HCT116 (cell line): ENCODE results near the gene SYTL5. TPM values are rescaled to one million over a fixed set of nuclear protein-coding genes. Genes with fewer than 3 reads are reported as not detected.

Experiments used
- ATAC-seq: fragments of 200-7000 bp; cut with Tn5 transposase; 2 replicates; pipeline ENCODE4 v1.9.1; 2020; ENCODE audit warnings: mild to moderate bottlenecking, moderate library complexity
- BruUV-seq: library from RNA; stranded (reverse); fragments of 400-500 nt; replicated peaks from 2 replicates; lab custom pipeline; 2021; lab: Mats Ljungman, UMichigan
- CTCF ChIA-PET: fragments of 300-600 bp; sonication (Branson Sonifier 250); formaldehyde crosslinking; loops from one replicate; lab custom pipeline; 2021; ENCODE audit warnings: antibody characterized with exemption; lab: Charles Lee
- POLR2A ChIA-PET: fragments of 300-600, 350-600 bp; sonication (Branson Sonifier 250); formaldehyde crosslinking; loops from one replicate; lab custom pipeline; 2021; ENCODE audit warnings: antibody characterized with exemption; lab: Charles Lee
- RAD21 ChIA-PET, 2 experiments: fragments of 300-600 bp; sonication (Branson Sonifier 250); formaldehyde crosslinking; loops; one replicate each; lab custom pipeline; 2023; ENCODE audit warnings: low total read pairs in 2 of 2; ENCODE audit not compliant: uncharacterized antibody in 2 of 2, unreplicated experiment in 2 of 2, low non-redundant PET in 1 of 2; lab: Charles Lee
- DNase-seq: peaks from one replicate; pipeline ENCODE4 v3.0.0-alpha.2; 2010; ENCODE audit warnings: low read depth, low spot score
- H2AFZ ChIP-seq: fragments of 200-600 bp; shearing (Covaris generic), sonication (generic); 2 replicates; pipeline ENCODE4 v1.6.1; 2017; ENCODE audit warnings: low read depth, mixed run types, mixed read lengths, antibody characterized with exemption, low read length; ENCODE audit not compliant: poor library complexity, severe bottlenecking
- H3K27ac ChIP-seq: 2 replicates; pipeline ENCODE4 v1.5.1; 2012; ENCODE audit warnings: low read depth, low read length
- H3K27me3 ChIP-seq: fragments of 200-600 bp; sonication (generic); 2 replicates; pipeline ENCODE4 v1.6.1; 2016; ENCODE audit warnings: mixed run types, low read length, mixed read lengths; ENCODE audit not compliant: insufficient read depth
- H3K36me3 ChIP-seq, 2 experiments: fragments of 200-500 bp in 1 of 2; fragments of 200-600 bp in 1 of 2; sonication (Bioruptor generic) in 1 of 2; sonication (generic) in 1 of 2; 2 replicates each; pipeline versions ENCODE4 v1.5.1 to v1.6.1; 2014 to 2016; ENCODE audit warnings: low read length in 2 of 2, inconsistent platforms in 1 of 2, mixed read lengths in 1 of 2, mixed run types in 1 of 2; ENCODE audit not compliant: insufficient read depth in 2 of 2, control insufficient read depth in 1 of 2
- H3K4me1 ChIP-seq, 2 experiments: fragments of 200-600 bp in 1 of 2; sonication (generic) in 1 of 2; 2 replicates each; pipeline versions ENCODE4 v1.5.1 to v1.6.1; 2012 to 2017; ENCODE audit warnings: low read length in 2 of 2, inconsistent platforms in 1 of 2, mild to moderate bottlenecking in 1 of 2, mixed read lengths in 1 of 2, mixed run types in 1 of 2, moderate library complexity in 1 of 2; ENCODE audit not compliant: insufficient read depth in 2 of 2, control insufficient read depth in 1 of 2
- H3K4me2 ChIP-seq: fragments of 200-600 bp; sonication (generic); 2 replicates; pipeline ENCODE4 v1.6.1; 2017; ENCODE audit warnings: mixed run types, low read length, mixed read lengths
- H3K4me3 ChIP-seq, 2 experiments: fragments of 200-600 bp in 1 of 2; sonication (generic) in 1 of 2; replicated peaks in 1 of 2; 2 replicates each; pipeline ENCODE4 v1.5.1; 2011 to 2016; ENCODE audit warnings: low read length in 2 of 2, control low read depth in 1 of 2, low read depth in 1 of 2, mild to moderate bottlenecking in 1 of 2, mixed read lengths in 1 of 2, mixed run types in 1 of 2
- H3K79me2 ChIP-seq: fragments of 200-600 bp; sonication (generic); 2 replicates; pipeline ENCODE4 v1.6.1; 2017; ENCODE audit warnings: mild to moderate bottlenecking, mixed run types, low read length, moderate library complexity, mixed read lengths; ENCODE audit not compliant: insufficient read depth
- H3K9ac ChIP-seq: fragments of 200-600 bp; sonication (generic); 2 replicates; pipeline ENCODE4 v1.6.1; 2016; ENCODE audit warnings: low read length, mixed read lengths
- H3K9me2 ChIP-seq: fragments of 200-600 bp; sonication (generic), shearing (Covaris generic); 2 replicates; pipeline ENCODE4 v1.6.1; 2017; ENCODE audit warnings: mixed run types, mild to moderate bottlenecking, moderate library complexity; ENCODE audit not compliant: insufficient read depth
- H3K9me3 ChIP-seq, 2 experiments: fragments of 200-500 bp in 1 of 2; fragments of 200-600 bp in 1 of 2; sonication (Bioruptor generic) in 1 of 2; sonication (generic) in 1 of 2; 2 replicates each; pipeline ENCODE4 v1.6.1; 2014 to 2017; ENCODE audit warnings: low read length in 2 of 2, mixed read lengths in 2 of 2, inconsistent platforms in 1 of 2, low read depth in 1 of 2, mild to moderate bottlenecking in 1 of 2, mixed run types in 1 of 2, moderate library complexity in 1 of 2; ENCODE audit not compliant: control insufficient read depth in 1 of 2, insufficient read depth in 1 of 2
- H4K20me1 ChIP-seq: fragments of 200-600 bp; sonication (generic), shearing (Covaris generic); 2 replicates; pipeline ENCODE4 v1.6.1; 2017; ENCODE audit warnings: mixed run types, mild to moderate bottlenecking, moderate library complexity; ENCODE audit not compliant: insufficient read depth
- CBX3 ChIP-seq: IDR thresholded peaks from 2 replicates; pipeline ENCODE4 v1.6.1; 2012; ENCODE audit warnings: low read depth
- EZH2phosphoT487 ChIP-seq: fragments of 200-600 bp; IDR thresholded peaks from 2 replicates; pipeline ENCODE4 v1.6.1; 2018; ENCODE audit warnings: antibody characterized with exemption, borderline replicate concordance
- FOSL1 ChIP-seq: IDR thresholded peaks from 2 replicates; pipeline ENCODE4 v1.6.1; 2012; ENCODE audit warnings: low read depth
- POLR2A ChIP-seq: IDR thresholded peaks from 2 replicates; pipeline ENCODE4 v1.7.0; 2011; ENCODE audit warnings: borderline replicate concordance; ENCODE audit not compliant: insufficient read depth, insufficient read length; ENCODE audit errors: extremely low read depth
- SIN3A ChIP-seq: IDR thresholded peaks from 2 replicates; pipeline ENCODE4 v1.6.1; 2012; ENCODE audit warnings: low read depth
- TCF7L2 ChIP-seq: IDR thresholded peaks from 2 replicates; pipeline ENCODE4 v1.7.0; 2011; ENCODE audit warnings: borderline replicate concordance, inconsistent platforms; ENCODE audit not compliant: insufficient read depth, insufficient read length; ENCODE audit errors: extremely low read depth
- ZFX ChIP-seq: fragments of 450-650 bp; IDR thresholded peaks from 2 replicates; pipeline ENCODE4 v1.6.1; 2017
- ZNF274 ChIP-seq: fragments of 200-500 bp; sonication (Bioruptor generic); IDR thresholded peaks from 2 replicates; pipeline ENCODE4 v1.6.1; 2014; ENCODE audit warnings: mild to moderate bottlenecking, low read depth, low read length, inconsistent platforms
- intact Hi-C: fragments of 100-400 bp; cut with micrococcal nuclease; formaldehyde crosslinking; loops from 2 replicates; pipeline ENCODE4 v1.10.0; 2022
- total RNA-seq: library from RNA; stranded (reverse); gene quantifications from one replicate; pipeline ENCODE4 v1.2.1, GENCODE V29; 2021; ENCODE audit not compliant: unreplicated experiment
- TF ChIP-seq, protein P1 (sequence below): IDR thresholded peaks from 2 replicates; pipeline ENCODE4 v1.6.1; 2012
- TF ChIP-seq, protein P2 (sequence below): IDR thresholded peaks from 2 replicates; pipeline ENCODE4 v1.6.1; 2012; ENCODE audit warnings: low read depth
- TF ChIP-seq, protein P3 (sequence below): IDR thresholded peaks from 2 replicates; pipeline ENCODE4 v1.6.1; 2011; ENCODE audit warnings: mild to moderate bottlenecking, low read length, moderate library complexity; ENCODE audit not compliant: insufficient replicate concordance; ENCODE audit errors: extremely low read depth

The SYTL5 gene
- total RNA-seq, 1 experiment from 2014 or later, result 0.20 TPM

DNA sequence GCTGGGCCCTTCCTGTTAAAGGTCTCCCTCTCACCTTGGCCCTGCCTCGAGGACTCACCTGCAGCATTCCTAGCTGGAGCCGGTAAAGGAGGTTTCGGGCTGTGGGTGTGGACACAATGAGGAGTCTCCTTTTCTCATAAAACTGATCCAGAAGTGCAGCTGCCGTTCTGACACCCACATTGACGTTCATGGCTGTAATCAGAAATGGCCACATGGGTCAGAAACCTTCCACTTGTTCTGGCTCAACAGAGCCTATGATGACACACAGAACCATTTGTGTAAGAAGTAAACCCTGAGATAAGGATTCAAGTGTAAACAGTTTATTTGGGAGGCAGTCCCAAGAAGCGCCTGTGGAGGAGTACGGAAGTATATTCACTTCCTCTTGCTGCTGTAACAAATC lies 150.5 kb downstream of the SYTL5 start:
- ChIA-PET RAD21 (no interaction called here), POLR2A (no interaction called here), CTCF (no interaction called here)
- Histone ChIP-seq H3K4me2 (no peak overlapping the region), H3K9ac (no peak overlapping the region), H3K27ac (no peak overlapping the region), H4K20me1 (no peaks in the 10 kb centered on the region), H3K79me2 (no peaks in the 10 kb centered on the region), H3K36me3 (no peaks in the 10 kb centered on the region), H3K4me1 (no peaks in the 10 kb centered on the region), H3K4me3 (no peak overlapping the region), H3K9me3 (no peaks in the 10 kb centered on the region), H2AFZ (no peak overlapping the region), H3K9me2 (no peaks in the 10 kb centered on the region), H3K27me3 (no peaks in the 10 kb centered on the region)
- no TSS peak for BruUV-seq
- intact Hi-C loops, result no loop called here
- ATAC-seq (no peak), DNase-seq (no peak)
- TF ChIP-seq, protein P1, sequence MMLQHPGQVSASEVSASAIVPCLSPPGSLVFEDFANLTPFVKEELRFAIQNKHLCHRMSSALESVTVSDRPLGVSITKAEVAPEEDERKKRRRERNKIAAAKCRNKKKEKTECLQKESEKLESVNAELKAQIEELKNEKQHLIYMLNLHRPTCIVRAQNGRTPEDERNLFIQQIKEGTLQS, result no peak
- TF ChIP-seq POLR2A (no peak), FOSL1 (no peak), ZFX (no peak), TCF7L2 (no peak), ZNF274 (no peak)

DNA sequence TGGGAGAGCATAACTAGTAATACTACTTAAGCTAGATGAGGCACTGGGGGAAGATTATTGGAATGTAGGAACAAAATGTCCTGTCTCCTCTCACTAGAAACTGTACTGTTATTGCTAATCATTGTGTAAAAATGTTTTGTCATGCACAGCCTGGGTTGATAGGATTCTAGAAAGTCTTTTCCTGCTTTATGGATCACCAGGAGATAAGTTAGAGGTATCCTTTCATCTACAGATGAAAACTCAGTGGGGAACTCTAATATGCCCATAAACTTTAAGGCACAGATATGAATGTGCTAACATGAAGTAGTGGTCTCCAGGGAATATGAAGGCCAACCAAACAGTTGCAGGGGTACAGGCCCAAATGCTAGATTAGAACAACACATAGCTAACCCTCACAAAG lies 156.8 kb downstream of the SYTL5 start:
- no peaks in the 10 kb centered on the region for H3K79me2 ChIP-seq
- H3K27me3 ChIP-seq, result no peaks in the 10 kb centered on the region
- H3K9ac ChIP-seq, result no peak overlapping the region
- no peak overlapping the region for H2AFZ ChIP-seq
- no peak overlapping the region for H3K4me2 ChIP-seq
- H3K27ac ChIP-seq, result no peak overlapping the region
- CTCF ChIA-PET, result no interaction called here
- intact Hi-C loops, result no loop called here
- no peaks in the 10 kb centered on the region for H3K9me2 ChIP-seq
- POLR2A ChIA-PET, result no interaction called here
- RAD21 ChIA-PET, result no interaction called here
- no peaks in the 10 kb centered on the region for H3K9me3 ChIP-seq
- H3K4me3 ChIP-seq, result no peak overlapping the region
- no peak for ATAC-seq
- H4K20me1 ChIP-seq, result no peaks in the 10 kb centered on the region
- TF ChIP-seq CBX3 (no peak), SIN3A (no peak), EZH2phosphoT487 (no peak)
- TF ChIP-seq, protein P2, sequence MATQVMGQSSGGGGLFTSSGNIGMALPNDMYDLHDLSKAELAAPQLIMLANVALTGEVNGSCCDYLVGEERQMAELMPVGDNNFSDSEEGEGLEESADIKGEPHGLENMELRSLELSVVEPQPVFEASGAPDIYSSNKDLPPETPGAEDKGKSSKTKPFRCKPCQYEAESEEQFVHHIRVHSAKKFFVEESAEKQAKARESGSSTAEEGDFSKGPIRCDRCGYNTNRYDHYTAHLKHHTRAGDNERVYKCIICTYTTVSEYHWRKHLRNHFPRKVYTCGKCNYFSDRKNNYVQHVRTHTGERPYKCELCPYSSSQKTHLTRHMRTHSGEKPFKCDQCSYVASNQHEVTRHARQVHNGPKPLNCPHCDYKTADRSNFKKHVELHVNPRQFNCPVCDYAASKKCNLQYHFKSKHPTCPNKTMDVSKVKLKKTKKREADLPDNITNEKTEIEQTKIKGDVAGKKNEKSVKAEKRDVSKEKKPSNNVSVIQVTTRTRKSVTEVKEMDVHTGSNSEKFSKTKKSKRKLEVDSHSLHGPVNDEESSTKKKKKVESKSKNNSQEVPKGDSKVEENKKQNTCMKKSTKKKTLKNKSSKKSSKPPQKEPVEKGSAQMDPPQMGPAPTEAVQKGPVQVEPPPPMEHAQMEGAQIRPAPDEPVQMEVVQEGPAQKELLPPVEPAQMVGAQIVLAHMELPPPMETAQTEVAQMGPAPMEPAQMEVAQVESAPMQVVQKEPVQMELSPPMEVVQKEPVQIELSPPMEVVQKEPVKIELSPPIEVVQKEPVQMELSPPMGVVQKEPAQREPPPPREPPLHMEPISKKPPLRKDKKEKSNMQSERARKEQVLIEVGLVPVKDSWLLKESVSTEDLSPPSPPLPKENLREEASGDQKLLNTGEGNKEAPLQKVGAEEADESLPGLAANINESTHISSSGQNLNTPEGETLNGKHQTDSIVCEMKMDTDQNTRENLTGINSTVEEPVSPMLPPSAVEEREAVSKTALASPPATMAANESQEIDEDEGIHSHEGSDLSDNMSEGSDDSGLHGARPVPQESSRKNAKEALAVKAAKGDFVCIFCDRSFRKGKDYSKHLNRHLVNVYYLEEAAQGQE, result no peak
- TF ChIP-seq, protein P3, sequence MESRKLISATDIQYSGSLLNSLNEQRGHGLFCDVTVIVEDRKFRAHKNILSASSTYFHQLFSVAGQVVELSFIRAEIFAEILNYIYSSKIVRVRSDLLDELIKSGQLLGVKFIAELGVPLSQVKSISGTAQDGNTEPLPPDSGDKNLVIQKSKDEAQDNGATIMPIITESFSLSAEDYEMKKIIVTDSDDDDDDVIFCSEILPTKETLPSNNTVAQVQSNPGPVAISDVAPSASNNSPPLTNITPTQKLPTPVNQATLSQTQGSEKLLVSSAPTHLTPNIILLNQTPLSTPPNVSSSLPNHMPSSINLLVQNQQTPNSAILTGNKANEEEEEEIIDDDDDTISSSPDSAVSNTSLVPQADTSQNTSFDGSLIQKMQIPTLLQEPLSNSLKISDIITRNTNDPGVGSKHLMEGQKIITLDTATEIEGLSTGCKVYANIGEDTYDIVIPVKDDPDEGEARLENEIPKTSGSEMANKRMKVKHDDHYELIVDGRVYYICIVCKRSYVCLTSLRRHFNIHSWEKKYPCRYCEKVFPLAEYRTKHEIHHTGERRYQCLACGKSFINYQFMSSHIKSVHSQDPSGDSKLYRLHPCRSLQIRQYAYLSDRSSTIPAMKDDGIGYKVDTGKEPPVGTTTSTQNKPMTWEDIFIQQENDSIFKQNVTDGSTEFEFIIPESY, result no peak
- H3K4me1 ChIP-seq, result no peaks in the 10 kb centered on the region
- DNase-seq, result no peak
- BruUV-seq, result no TSS peak
- no peaks in the 10 kb centered on the region for H3K36me3 ChIP-seq
